NCI-H1105 treated with DMSO at 0.1 percent for 48 hours (cell line): ENCODE measurements around the gene ANKRD40.
"Not testable (repeated sequence)": the region's sequence is repeated elsewhere in the genome, so short reads cannot be mapped to it uniquely, and the experiment has no call there.

Source experiments
- DNase-seq: peaks from one replicate; lab custom pipeline; 2025; lab: John Stamatoyannopoulos, UW

The ANKRD40 gene

GRCh38 chr17:50710650-50711049 lies 2.9 kb upstream of the ANKRD40 start:
- DNase-seq: no peak

- DNase-seq: no peak
Measured at GRCh38 chr17:50710025-50710424, 2.3 kb upstream of the ANKRD40 start.

GRCh38 chr17:50709053-50709452 lies 1.3 kb upstream of the ANKRD40 start:
- DNase-seq: not testable (repeated sequence)

- peak; percentile 72 for DNase-seq
Measured at GRCh38 chr17:50708050-50709000, 611 bp upstream of the ANKRD40 start.

- no peak for DNase-seq
Measured at GRCh38 chr17:50703162-50703561, 4.6 kb downstream of the ANKRD40 start.

- no peak for DNase-seq
Measured at GRCh38 chr17:50699410-50699809, 8.3 kb downstream of the ANKRD40 start.

- DNase-seq: no peak
Measured at GRCh38 chr17:50697663-50698272, 9.9 kb downstream of the ANKRD40 start.

- no peak for DNase-seq
Measured at GRCh38 chr17:50697062-50697461, 10.7 kb downstream of the ANKRD40 start.

- no peak for DNase-seq
Measured at GRCh38 chr17:50696365-50696879, 11.3 kb downstream of the ANKRD40 start.

- DNase-seq: no peak
Measured at GRCh38 chr17:50693036-50693682, 14.6 kb downstream of the ANKRD40 start.

- DNase-seq: no peak
Measured at GRCh38 chr17:50692448-50693035, 15.2 kb downstream of the ANKRD40 start.

- DNase-seq: no peak
Measured at GRCh38 chr17:50691550-50692447, 15.9 kb downstream of the ANKRD40 start.

GRCh38 chr17:50690887-50691549 lies 16.7 kb downstream of the ANKRD40 start:
- DNase-seq: no peak

- DNase-seq: no peak
Measured at GRCh38 chr17:50689956-50690886, 17.5 kb downstream of the ANKRD40 start.

- no peak for DNase-seq
Measured at GRCh38 chr17:50689251-50689650, 18.5 kb downstream of the ANKRD40 start.

GRCh38 chr17:50688245-50688644 lies 19.5 kb downstream of the ANKRD40 start:
- DNase-seq: no peak

GRCh38 chr17:50687200-50688066 lies 20.3 kb downstream of the ANKRD40 start:
- no peak for DNase-seq

- no peak for DNase-seq
Measured at GRCh38 chr17:50686494-50687199, 21.1 kb downstream of the ANKRD40 start.
